Fibroblast of mammary gland (primary cell): ENCODE measurements around the gene TENT5C.

Experiments
- DNase-seq: peaks from one replicate; pipeline ENCODE4 v3.0.0-alpha.2; 2010; ENCODE audit warnings: low read depth
- H3K4me3 ChIP-seq: 2 replicates; pipeline ENCODE4 v1.5.1; 2011; ENCODE audit warnings: low read depth, mild to moderate bottlenecking, low read length, moderate library complexity; ENCODE audit not compliant: control insufficient read depth
- TF ChIP-seq, protein P1 (sequence below): conservative IDR thresholded peaks from 2 replicates; pipeline ENCODE4 v1.5.1; 2011; ENCODE audit warnings: low read depth, low read length, inconsistent platforms; ENCODE audit not compliant: control insufficient read depth, insufficient read depth

TENT5C gene

GRCh38 chr1:117599286-117600221 lies 6.3 kb upstream of the TENT5C start:
- no peak overlapping the region for H3K4me3 ChIP-seq
- no peak for DNase-seq
- TF ChIP-seq, protein P1, sequence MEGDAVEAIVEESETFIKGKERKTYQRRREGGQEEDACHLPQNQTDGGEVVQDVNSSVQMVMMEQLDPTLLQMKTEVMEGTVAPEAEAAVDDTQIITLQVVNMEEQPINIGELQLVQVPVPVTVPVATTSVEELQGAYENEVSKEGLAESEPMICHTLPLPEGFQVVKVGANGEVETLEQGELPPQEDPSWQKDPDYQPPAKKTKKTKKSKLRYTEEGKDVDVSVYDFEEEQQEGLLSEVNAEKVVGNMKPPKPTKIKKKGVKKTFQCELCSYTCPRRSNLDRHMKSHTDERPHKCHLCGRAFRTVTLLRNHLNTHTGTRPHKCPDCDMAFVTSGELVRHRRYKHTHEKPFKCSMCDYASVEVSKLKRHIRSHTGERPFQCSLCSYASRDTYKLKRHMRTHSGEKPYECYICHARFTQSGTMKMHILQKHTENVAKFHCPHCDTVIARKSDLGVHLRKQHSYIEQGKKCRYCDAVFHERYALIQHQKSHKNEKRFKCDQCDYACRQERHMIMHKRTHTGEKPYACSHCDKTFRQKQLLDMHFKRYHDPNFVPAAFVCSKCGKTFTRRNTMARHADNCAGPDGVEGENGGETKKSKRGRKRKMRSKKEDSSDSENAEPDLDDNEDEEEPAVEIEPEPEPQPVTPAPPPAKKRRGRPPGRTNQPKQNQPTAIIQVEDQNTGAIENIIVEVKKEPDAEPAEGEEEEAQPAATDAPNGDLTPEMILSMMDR, result no peak

DNA sequence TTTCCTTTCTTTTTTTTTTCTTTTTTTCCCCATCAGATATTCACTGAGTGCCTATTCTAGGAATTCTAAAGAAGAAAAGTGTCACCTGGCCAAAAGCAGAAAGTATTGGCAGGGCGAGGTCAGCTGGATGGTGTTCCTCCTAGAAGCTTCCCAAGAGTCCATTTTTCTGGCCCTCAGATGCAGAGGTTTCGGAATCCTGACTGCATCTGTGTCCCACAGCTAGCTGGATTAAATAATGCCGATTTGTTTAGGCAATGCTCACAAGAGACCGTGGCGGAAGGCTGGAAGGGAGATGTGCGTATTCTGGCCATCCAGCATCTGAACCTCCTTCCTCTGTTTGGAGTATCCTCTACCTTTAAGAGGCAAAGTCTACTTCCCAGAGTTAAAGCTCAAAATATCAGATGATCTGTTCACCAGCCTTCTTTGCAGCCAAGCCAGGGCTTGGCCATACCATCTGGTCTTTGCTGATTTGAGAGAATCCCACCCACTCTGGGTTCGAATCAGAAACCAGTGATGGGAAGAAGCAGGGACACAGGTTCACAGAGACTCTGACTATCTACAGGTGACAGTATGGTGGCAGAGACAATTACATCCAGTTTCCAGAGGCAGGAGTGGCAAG lies 5.4 kb upstream of the TENT5C start:
- TF ChIP-seq, protein P1, result no peak
- H3K4me3 ChIP-seq, result no peak overlapping the region

GRCh38 chr1:117600966-117601365 lies 4.9 kb upstream of the TENT5C start:
- H3K4me3 ChIP-seq, result no peak overlapping the region
- TF ChIP-seq, protein P1, result no peak
- DNase-seq, result peak; percentile 43

More for the DNA sequence above, 5.4 kb upstream of the TENT5C start:
- no peak for DNase-seq

DNA sequence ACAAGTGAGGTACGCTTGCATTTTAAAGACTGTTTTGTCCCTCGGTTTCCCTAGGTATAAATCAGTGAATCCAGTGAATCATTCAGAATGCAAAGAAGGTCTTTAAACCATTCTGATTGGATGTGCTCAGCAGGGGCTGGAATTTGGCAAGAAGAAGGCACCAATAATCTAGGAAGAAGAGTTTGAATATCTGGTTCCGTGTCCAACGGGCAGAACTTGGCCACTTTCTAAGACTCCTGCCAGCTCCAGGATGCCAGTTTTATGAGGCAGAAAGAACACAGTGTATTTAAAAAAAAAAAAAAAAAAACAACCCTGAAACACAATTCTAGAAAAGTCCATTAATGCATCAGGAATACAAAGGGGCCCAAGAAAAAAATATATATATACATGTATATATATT lies 3.0 kb upstream of the TENT5C start:
- TF ChIP-seq, protein P1, result no peak
- no peak overlapping the region for H3K4me3 ChIP-seq
- no peak for DNase-seq

- peak overlapping the region; percentile 85 for H3K4me3 ChIP-seq
- TF ChIP-seq, protein P1, result no peak
- no peak for DNase-seq
Measured at GRCh38 chr1:117605164-117605773, 579 bp upstream of the TENT5C start.

DNA sequence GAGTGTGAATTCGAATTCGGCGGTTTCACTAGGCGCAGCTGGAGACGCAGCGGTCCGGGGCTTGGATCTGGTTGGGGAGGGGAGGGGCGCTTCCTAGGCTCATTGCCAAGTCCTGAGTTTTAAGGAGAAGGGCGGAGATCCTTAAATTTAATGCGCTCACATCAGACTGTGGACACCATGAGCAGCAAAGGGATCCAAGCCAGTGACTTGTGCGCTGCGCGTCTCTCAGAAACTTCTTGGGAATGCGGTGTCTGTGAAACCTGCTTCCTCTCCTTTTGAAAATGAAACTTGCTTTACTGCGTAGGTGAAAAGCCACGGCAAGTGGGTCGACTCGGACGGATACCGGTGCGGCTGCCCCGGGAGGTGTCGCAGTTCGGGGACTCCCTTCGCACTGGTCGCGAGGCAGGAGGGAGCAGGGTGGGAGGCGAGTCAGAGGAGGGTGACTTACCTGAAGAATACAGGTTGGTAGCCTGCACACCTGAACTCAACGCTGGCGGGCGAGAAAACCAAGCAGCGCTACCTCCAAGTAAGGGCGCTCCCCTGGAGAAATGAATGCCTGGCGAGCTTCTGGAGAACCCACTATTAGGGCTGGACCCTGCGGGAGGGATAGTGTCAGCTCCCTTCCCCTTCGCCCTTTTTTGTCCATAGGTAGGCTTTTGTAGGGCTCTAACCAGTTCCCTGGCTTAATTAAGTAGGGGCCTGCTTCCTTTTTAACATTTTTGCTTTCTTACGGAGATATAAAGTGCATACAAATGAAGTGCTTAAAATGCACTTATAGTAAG lies 992 bp downstream of the TENT5C start:
- DNase-seq, result peak; percentile 20
- TF ChIP-seq, protein P1, result no peak
- H3K4me3 ChIP-seq, result peak overlapping the region; percentile 57
